Measurements from ENCODE around the gene ARAP1. TPM values are rescaled to one million over a fixed set of nuclear protein-coding genes. Genes with fewer than 3 reads are reported as not detected.

Gene ARAP1
- total RNA-seq, 1 donor from 2014 or later, result 60.2 TPM

- no peak overlapping the region for H3K4me3 ChIP-seq (ENCODE audit: low read depth, low read length)
- DNase-seq (ENCODE audit: low read depth), result no peak
- no peak for TF ChIP-seq CTCF (conservative IDR thresholded peaks at IDR 0.05; ENCODE audit: low read depth, low read length)
Measured at GRCh38 chr11:72658989-72659640, 93.1 kb downstream of the ARAP1 start.

- DNase-seq (ENCODE audit: low read depth), result no peak
- H3K4me3 ChIP-seq (ENCODE audit: low read depth, low read length), result no peak overlapping the region
- TF ChIP-seq CTCF (conservative IDR thresholded peaks at IDR 0.05; ENCODE audit: low read depth, low read length), result no peak
Measured at GRCh38 chr11:72657411-72658100, 94.7 kb downstream of the ARAP1 start.

GRCh38 chr11:72655896-72656464, 96.2 kb downstream of the ARAP1 start:
- H3K4me3 ChIP-seq (ENCODE audit: low read depth, low read length), result no peak overlapping the region

GRCh38 chr11:72655014-72655413, 97.2 kb downstream of the ARAP1 start:
- H3K4me3 ChIP-seq (ENCODE audit: low read depth, low read length), result no peak overlapping the region
- no peak for DNase-seq (ENCODE audit: low read depth)
- TF ChIP-seq CTCF (conservative IDR thresholded peaks at IDR 0.05; ENCODE audit: low read depth, low read length), result no peak

More at GRCh38 chr11:72655896-72656464, 96.2 kb downstream of the ARAP1 start:
- TF ChIP-seq CTCF (conservative IDR thresholded peaks at IDR 0.05; ENCODE audit: low read depth, low read length), result no peak
- DNase-seq (ENCODE audit: low read depth), result no peak

- H3K4me3 ChIP-seq (ENCODE audit: low read depth, low read length), result no peak overlapping the region
- TF ChIP-seq CTCF (conservative IDR thresholded peaks at IDR 0.05; ENCODE audit: low read depth, low read length), result no peak
- no peak for DNase-seq (ENCODE audit: low read depth)
Measured at GRCh38 chr11:72653649-72654048, 98.6 kb downstream of the ARAP1 start.

- no peak for DNase-seq (ENCODE audit: low read depth)
- no peak for TF ChIP-seq CTCF (conservative IDR thresholded peaks at IDR 0.05; ENCODE audit: low read depth, low read length)
- H3K4me3 ChIP-seq (ENCODE audit: low read depth, low read length), result no peak overlapping the region
Measured at GRCh38 chr11:72652873-72653630, 99.2 kb downstream of the ARAP1 start.
